Right atrium auricular region (tissue), 2 donors: ENCODE measurements around the gene ACLY. TPM values are rescaled to one million over a fixed set of nuclear protein-coding genes. Genes with fewer than 3 reads are reported as not detected.

Experiments
- DNase-seq: peaks from one replicate; pipeline ENCODE4 v3.0.0-alpha.2; 2019; ENCODE audit warnings: low spot score
- H3K27ac ChIP-seq, 2 donors: fragments of 200-600 bp; sonication (generic); 1 replicate in 1 of 2; 2 replicates in 1 of 2; pipeline ENCODE4 v1.5.1; 2016 to 2019
- H3K27me3 ChIP-seq, 2 donors: fragments of 200-600 bp; sonication (generic); one replicate each; pipeline versions ENCODE4 v1.5.1 to v1.6.0; 2017 to 2019
- H3K36me3 ChIP-seq: fragments of 200-600 bp; sonication (generic); one replicate; pipeline ENCODE4 v1.5.1; 2016
- H3K4me1 ChIP-seq, 2 donors: fragments of 200-600 bp; sonication (generic); one replicate each; pipeline versions ENCODE4 v1.5.1 to v1.6.0; 2017 to 2019
- H3K4me3 ChIP-seq, 2 donors: fragments of 200-600 bp; sonication (generic); 1 replicate in 1 of 2; 2 replicates in 1 of 2; pipeline ENCODE4 v1.5.1; 2017 to 2019; ENCODE audit warnings: mild to moderate bottlenecking in 1 of 2, moderate library complexity in 1 of 2
- H3K9me3 ChIP-seq, 2 donors: fragments of 200-600 bp; sonication (generic); one replicate each; pipeline ENCODE4 v1.5.1; 2019
- total RNA-seq, 2 donors: library from RNA; depleted of rRNA; stranded (reverse); fragments of >200 nt; gene quantifications; one replicate each; pipeline ENCODE4 v1.1.0, GENCODE V29; 2016
- TF ChIP-seq, protein P1 (sequence below), 2 donors: fragments of 200-600 bp; sonication (generic); IDR thresholded peaks; one replicate each; pipeline ENCODE4 v1.5.1; 2019; ENCODE audit warnings: antibody characterized with exemption in 2 of 2

The ACLY gene
- total RNA-seq, 2 donors from 2014 or later, result 31.7 to 42.2 TPM

DNA sequence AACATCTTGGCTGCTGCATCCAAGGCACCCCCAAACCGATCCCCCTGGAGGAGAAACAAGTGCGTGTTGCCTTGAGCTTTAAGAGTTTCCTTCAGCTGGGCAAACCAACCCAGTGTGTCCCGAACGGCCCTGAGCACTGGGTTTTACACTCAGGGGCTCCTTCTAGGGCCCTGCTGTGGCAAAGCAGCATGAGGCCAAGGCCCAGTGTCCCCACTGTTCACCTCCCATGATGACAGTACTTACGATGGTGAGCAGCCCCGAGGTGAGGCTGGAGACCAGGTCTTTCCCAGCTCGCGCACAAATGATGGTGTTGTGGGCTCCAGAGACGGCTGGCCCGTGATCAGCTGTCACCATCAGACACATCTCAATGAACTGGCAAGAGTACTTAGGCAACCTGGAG, 47.0 kb downstream of the ACLY start:
- H3K27ac ChIP-seq, result no peak overlapping the region
- H3K4me1 ChIP-seq, result no peaks in the 10 kb centered on the region
- no peaks in the 10 kb centered on the region for H3K9me3 ChIP-seq
- TF ChIP-seq, protein P1, sequence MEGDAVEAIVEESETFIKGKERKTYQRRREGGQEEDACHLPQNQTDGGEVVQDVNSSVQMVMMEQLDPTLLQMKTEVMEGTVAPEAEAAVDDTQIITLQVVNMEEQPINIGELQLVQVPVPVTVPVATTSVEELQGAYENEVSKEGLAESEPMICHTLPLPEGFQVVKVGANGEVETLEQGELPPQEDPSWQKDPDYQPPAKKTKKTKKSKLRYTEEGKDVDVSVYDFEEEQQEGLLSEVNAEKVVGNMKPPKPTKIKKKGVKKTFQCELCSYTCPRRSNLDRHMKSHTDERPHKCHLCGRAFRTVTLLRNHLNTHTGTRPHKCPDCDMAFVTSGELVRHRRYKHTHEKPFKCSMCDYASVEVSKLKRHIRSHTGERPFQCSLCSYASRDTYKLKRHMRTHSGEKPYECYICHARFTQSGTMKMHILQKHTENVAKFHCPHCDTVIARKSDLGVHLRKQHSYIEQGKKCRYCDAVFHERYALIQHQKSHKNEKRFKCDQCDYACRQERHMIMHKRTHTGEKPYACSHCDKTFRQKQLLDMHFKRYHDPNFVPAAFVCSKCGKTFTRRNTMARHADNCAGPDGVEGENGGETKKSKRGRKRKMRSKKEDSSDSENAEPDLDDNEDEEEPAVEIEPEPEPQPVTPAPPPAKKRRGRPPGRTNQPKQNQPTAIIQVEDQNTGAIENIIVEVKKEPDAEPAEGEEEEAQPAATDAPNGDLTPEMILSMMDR (IDR thresholded peaks at IDR 0.05), result no peak
- H3K36me3 ChIP-seq, result peaks cover 57% of the 10 kb centered on the region
- H3K4me3 ChIP-seq, result no peak overlapping the region
- DNase-seq, result no peak
- H3K27me3 ChIP-seq, result no peaks in the 10 kb centered on the region

DNA sequence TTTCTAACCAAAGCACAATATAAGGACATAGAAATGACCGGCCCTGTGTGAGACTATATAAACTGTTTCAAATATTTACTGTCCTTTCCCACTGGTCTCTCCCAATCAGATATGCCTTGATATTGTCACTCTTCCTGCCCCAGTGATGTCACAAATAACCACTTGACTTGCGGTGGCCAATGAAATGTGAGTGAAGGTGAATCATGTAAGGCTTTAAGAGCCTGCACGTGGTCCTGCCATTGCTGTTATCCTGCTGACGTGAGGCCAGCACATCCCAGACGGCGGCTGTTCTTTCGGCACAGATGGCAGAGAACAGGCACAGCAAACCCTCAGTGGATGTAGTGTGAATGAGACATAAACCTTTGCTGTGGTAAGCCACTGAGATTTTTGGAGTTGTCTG, 48.1 kb downstream of the ACLY start:
- H3K27ac ChIP-seq, result no peak overlapping the region
- no peak overlapping the region for H3K4me3 ChIP-seq
- H3K9me3 ChIP-seq, result no peaks in the 10 kb centered on the region
- DNase-seq, result no peak
- H3K36me3 ChIP-seq, result peaks cover 56% of the 10 kb centered on the region
- no peaks in the 10 kb centered on the region for H3K27me3 ChIP-seq
- TF ChIP-seq, protein P1 (IDR thresholded peaks at IDR 0.05), result no peak
- peaks cover 0 to under 1% of the 10 kb centered on the region in 2 donors for H3K4me1 ChIP-seq

DNA sequence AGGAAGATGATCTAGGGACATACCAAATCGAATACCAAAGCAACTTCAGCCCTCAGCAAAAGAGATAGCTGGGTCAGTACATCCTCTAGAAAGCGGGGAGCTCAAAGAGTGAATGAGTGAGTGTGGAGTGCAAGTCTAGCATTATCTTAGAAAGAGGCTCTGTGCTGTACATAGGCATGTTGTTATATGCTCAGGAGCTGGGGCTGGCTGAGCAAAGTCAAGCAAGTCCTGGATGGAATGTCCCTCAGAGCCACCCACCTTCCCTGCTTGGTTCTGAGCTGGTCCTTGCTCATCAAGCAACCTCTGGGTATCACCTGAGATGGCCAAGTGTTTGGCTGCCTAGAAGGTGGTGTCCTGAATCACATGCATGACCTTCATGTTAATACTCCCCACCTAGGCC, 48.7 kb downstream of the ACLY start:
- Histone ChIP-seq H3K4me1 (peaks cover 0 to 3% of the 10 kb centered on the region in 2 donors), H3K27ac (no peak overlapping the region), H3K9me3 (no peaks in the 10 kb centered on the region), H3K27me3 (no peaks in the 10 kb centered on the region), H3K36me3 (peaks cover 56% of the 10 kb centered on the region), H3K4me3 (no peak overlapping the region)
- TF ChIP-seq, protein P1 (IDR thresholded peaks at IDR 0.05), result no peak
- no peak for DNase-seq

GRCh38 chr17:41869426-41869825, 49.3 kb downstream of the ACLY start:
- Histone ChIP-seq H3K36me3 (peaks cover 56% of the 10 kb centered on the region), H3K9me3 (no peaks in the 10 kb centered on the region), H3K4me1 (peaks cover 0 to 3% of the 10 kb centered on the region in 2 donors), H3K27me3 (no peaks in the 10 kb centered on the region), H3K27ac (no peak overlapping the region), H3K4me3 (no peak overlapping the region)
- DNase-seq, result no peak
- TF ChIP-seq, protein P1 (IDR thresholded peaks at IDR 0.05), result no peak

- no peak for DNase-seq
Measured at GRCh38 chr17:41868568-41868967, 50.2 kb downstream of the ACLY start.

GRCh38 chr17:41865596-41865893, 53.2 kb downstream of the ACLY start:
- H3K27me3 ChIP-seq, result no peaks in the 10 kb centered on the region
- TF ChIP-seq, protein P1 (IDR thresholded peaks at IDR 0.05), result peak in 1 of 2 donors; percentile 45
- DNase-seq, result no peak
- H3K36me3 ChIP-seq, result peaks cover 28% of the 10 kb centered on the region
- H3K27ac ChIP-seq, result peak overlapping the region; percentile 54 to 97
- H3K4me3 ChIP-seq, result peak overlapping the region; percentile 94 to 100
- no peaks in the 10 kb centered on the region for H3K9me3 ChIP-seq
- H3K4me1 ChIP-seq, result peaks cover 0 to 33% of the 10 kb centered on the region in 2 donors

More at GRCh38 chr17:41868568-41868967, 50.2 kb downstream of the ACLY start:
- Histone ChIP-seq H3K4me1 (peaks cover 0 to 11% of the 10 kb centered on the region in 2 donors), H3K9me3 (no peaks in the 10 kb centered on the region), H3K36me3 (peaks cover 51% of the 10 kb centered on the region), H3K27ac (no peak overlapping the region), H3K4me3 (no peak overlapping the region), H3K27me3 (no peaks in the 10 kb centered on the region)
- TF ChIP-seq, protein P1 (IDR thresholded peaks at IDR 0.05), result no peak
